NCI-H128 (cell line): ENCODE data around the gene HLA-B.

Source experiments
- DNase-seq: peaks from one replicate; lab custom pipeline; 2025; ENCODE audit not compliant: unreplicated experiment; lab: John Stamatoyannopoulos, UW

Gene HLA-B

DNA sequence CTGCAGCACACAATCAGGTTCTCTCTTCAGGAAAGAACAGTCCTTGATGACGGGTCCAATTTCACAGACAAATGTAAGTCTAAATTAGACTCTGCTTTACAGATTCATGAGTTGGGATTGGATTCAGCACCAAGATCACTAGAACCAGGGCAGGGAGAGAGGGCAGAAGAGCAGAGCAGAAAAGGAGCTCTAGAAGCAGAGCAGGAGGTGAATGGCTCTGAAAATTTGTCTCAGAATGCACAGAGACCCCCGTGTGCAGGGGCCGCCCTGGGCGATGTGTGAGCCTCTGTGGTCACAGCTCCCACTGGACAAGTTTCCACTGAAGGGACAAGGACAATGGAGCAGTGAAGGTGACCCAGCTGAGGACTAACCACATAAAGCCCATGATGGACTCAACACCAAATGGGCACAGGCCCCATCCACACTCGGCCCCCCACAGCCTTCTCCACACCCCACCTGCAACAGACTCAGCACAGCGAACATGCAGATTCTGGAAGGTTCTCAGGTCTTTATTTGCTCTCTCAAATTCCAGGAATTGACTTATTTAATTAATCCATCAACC lies 3.5 kb downstream of the HLA-B start:
- no peak for DNase-seq

DNA sequence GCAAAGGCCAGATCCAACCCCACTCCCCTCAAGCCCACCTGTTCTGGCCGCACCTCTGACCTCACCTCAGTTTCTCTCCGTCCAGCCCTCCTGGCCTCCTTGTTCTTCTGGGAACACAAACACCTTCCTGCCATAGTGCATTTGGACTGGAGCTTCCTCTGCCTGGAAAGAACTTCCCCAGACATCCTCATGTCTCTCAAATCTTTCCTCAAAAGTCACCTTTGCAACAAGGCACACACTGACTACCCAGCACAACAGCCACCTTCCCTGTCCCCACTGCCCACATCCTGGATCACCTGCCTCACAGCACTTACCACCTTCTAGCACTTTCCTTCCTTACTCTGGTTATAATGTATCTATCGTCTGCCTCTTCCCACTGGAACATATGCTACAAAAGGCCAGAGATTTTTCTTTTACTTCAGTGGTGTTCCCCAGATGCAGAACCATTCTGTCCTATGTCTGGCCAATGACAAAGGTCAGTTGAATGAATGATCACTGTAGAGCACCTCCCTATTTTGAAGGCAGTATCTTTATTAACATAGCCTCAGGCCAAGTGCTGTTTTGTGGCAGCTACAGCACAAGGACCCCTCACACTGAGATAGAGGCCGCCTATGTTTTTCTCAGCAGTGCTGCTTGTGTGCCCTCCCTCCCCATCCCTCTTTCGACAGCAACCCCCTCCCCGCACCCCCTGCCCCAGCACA lies 4.1 kb downstream of the HLA-B start:
- DNase-seq: no peak

DNA sequence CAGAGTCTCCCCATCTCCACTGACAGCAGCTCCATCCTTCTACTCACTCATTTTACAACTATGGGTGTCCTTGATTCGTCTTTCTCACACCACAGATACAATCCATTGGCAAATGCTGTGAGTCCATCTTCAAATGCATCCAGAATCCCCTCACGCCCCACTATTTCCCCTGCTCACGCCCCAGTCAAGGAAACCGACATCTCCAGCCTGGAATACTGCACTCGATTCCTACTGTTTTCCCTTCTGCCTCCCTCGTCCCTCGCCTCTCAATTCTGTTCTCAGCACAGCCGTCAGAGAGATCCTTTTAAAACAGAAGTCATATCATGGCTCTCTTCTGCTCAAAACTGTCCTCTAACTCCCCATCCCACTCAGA lies 4.7 kb downstream of the HLA-B start:
- DNase-seq: no peak

DNA sequence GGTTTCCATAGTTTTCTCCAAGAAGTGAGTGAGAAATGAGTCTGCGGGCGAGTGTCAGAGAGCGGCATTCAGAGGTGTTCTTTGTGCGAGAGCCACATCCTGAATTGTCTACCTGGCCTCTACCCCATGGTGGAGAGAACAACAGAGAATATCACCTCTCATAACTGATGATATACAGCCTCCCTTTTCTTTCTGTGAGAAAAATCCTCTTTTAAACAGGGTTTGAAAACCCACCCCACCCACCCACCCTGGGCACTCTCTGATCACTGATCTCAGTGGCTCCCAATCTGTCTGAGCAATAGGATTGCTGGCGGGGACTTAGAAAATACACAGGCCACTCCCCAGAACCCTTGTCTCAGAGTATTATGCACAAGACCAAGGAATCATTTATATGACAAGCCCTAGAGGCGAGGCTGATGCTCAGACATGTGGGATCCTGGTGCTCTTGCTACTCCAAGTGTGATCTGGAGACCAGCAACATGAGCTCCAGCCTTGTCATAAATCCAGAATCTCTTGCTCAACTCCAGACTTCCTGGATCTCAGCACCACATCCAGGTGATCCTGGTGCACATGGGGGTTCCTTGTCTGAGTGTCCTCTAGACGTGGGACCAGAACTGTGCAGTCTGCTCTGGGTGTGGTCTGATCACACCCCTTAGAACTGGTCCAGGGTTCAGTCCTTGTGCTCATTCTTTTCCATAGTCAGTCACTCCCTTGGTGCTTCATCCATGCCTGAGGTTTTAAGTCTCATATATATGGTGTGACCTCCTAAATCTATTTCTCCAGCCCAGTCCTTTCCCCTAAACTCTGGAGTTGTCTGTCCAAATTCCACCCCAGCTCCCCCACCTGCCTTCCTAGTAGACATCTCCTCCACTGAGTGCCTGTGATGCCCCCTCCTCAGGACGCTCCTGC lies 5.3 kb downstream of the HLA-B start:
- DNase-seq: no peak

DNA sequence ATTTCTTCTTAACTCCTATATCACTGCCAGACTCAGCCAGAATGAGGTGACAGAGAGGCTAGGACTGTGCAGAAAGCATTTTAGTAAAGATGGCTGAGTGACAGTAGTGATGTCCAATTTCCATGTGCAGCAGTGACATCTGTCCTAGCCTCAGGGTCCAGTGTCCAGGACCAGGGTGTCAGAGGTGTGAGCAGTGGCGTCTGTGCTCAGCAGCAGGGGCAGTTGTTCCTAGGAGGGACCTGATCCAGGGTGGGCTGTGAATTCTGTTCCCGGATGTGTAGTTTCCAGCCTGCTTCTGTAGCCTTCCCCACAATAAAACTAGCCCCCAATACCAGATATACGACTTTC lies 6.0 kb downstream of the HLA-B start:
- DNase-seq: no peak

DNA sequence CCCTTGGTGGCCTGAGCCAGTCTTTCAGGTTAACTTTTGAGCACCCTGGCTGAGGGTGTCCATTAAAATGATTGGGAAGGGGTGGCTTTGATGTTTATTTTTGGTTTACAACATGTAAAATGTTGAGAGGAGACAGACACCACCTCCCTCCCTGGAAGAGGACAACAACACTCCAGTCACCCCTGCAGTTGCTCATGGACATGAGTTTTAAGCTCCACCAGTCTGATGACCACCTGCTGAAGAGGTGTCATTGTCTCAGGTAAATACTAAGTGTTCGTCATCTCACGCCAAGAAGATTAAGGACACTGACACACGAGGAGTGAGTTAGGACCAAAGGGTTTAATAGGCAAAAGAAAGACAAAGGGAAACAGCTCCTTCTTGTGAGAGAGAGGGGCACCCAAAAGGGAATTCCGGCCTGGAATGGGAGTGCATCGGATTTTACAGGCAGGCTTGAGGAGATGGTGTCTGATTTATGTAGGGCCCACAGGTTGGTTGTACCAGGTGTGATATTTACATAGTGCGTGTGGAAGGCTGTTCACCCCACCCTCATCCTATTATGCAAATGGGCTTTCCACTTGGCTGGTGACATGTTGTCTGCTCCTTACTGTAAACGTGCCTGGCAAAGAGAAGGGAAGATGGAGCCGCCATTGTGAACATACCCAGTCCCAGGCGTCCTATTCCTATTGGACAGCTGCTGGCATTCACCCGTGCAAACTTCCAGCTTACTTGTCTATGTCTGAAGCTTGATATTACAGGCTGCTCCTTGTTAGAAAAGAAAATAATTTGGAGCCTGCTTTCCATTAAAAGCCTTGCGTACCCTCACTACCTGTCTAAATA lies 6.6 kb downstream of the HLA-B start:
- DNase-seq: no peak

DNA sequence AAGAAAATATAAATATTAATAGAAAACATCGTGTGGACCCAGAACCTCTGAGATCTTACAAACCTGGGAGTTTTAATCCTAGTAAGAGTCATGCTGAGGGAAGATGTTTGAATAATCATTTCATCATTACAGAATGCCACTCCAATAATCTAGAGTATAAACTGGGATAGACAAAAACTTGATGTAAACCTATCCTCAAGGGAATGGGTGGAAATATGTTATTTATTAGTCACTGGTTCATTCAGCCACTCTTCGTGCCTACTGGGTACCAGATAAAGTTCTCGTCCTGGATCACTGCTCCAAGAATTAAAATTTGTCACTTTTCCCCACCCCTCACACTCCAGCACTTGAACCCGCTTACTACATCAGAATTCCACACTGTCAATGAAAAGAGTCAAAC lies 7.7 kb downstream of the HLA-B start:
- DNase-seq: no peak

DNA sequence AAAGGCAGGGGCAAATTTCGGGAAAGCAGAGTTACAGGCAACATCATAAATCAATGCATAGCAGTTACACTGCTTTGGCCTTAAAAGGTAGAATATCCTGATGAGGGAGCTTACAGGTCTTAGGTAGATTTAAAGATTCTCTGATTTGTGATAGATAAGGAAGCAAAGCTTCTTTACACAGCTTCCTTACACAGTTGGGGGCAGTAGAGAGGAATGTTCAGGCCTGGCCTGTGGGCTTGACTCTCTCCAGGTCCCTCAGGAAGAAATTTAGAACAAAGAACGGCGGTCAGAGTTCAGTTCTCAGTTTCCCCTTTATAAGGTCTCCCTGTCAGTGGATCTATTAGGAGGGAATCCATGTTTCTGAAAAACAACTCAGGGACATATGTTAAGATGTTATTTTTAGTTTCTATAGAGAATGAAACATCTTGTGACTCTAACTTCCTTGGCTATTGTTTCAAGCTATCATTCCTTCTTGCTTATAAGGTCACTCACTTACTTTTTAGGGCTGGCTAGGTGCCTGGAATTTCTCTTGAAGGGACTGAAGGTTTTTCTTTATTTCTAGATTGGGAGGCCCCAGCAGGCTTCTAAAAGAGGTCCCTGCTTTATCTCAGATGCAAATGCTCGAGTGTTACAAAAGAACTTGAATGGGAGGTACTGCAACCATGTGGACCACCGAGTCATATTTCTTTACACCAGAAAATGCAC lies 11.8 kb downstream of the HLA-B start:
- DNase-seq: no peak

DNA sequence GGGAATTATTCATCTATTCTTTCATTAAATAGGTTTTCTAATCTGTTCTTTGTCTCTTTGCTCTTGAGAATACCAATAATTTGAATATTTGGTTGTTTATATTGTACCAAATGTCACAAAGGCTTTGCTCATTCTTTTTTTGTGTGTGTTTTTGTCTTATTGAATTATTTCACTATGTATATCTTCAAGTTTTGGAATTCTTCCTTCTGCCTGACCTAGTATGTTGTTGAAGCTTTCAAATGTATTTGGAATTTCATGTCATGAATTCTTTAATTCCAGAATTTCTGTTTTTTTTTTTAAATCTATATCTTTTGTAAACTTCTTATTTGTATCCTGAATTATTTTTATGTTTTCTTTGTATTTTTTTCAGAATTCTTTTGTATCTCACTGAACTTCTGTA lies 16.8 kb downstream of the HLA-B start:
- DNase-seq: no peak

DNA sequence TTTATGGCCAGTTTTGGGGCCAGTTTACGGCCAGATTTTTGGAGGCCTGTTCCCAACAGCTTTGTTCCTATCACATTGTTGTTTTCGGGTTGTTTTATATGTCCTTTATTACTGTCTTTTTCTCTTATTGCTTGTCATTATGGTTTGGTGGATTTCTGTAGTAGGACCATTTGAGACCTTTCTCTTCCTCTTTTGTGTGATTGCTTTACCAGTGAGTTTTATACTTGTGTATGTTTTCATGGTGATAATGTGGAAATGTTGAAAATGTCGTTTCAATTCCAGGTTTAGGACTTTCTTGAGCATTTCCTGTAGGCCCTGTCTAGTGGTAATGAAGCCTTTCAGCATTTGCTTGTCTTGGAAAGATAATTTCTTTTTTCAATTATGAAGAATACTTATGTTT lies 17.8 kb downstream of the HLA-B start:
- DNase-seq: no peak

DNA sequence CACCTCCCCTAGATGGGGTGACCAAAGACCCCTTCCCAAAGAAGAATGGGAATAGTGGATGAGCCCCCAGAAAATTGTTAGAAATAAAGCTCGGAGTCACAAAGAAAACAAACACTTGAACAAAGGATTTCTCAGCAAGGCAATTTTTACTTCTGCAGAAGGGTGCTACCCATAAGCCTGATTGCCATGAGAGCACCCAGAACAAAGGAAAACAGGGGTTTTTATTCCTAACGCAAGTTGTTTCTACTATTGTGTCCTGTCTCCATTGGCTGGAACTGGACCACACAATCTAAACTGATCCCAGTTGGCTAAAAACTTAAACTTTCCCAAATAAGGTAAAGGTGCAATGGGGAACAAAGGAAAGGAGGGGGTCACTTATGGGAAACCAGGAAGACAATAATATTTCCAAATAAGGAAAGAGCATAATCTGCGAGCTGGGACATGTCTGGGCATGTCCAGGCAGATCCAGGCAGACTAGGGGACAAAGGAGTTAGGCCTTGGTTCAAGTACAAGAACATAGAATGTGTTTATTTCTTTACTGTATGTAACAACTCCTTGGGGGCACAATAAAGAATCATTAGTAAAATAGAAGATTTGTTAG lies 20.0 kb downstream of the HLA-B start:
- DNase-seq: no peak

DNA sequence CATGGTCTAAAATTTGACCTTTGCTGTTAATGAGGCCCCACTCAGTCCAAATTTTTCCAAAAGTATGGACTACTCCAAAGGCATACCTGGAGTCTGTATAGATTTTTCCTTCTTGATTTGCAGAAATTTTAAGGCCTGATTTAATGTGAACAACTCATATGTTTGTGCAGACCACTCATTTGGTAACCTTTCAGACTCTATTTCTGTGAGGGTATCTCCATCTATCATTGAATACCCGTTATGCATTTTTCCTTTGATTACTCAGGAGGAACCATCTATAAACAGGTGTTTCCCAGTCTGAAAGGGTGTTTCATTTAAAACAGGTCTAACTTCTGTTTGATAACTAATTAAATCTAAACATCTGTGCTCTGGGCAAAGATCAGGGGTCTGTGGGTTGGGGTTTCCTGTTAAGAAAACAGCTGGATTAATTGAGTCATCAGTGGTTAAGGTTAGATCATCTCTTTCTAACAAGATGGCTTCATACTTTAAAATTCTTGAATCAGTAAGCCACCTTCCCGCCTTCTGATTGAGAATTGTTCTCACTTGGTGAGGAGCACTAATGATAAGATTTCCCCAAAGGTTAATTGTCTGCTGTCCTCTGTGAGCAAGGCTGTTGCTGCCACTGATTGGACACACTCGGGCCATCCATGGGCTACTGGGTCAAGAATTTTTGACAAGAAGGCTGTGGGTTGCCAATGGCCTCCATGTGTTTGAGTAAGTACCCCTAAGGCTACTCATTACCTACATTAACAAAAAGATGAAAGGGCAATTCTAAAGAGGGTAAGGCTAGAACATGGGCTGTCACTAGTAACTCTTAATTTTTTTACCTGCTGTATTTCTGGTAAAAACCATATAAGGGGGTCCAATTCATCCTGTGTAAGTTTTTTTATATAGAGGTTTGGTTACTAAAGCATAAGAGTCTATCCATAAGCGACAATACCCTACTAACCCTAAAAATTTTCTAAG lies 24.1 kb downstream of the HLA-B start:
- no peak for DNase-seq

DNA sequence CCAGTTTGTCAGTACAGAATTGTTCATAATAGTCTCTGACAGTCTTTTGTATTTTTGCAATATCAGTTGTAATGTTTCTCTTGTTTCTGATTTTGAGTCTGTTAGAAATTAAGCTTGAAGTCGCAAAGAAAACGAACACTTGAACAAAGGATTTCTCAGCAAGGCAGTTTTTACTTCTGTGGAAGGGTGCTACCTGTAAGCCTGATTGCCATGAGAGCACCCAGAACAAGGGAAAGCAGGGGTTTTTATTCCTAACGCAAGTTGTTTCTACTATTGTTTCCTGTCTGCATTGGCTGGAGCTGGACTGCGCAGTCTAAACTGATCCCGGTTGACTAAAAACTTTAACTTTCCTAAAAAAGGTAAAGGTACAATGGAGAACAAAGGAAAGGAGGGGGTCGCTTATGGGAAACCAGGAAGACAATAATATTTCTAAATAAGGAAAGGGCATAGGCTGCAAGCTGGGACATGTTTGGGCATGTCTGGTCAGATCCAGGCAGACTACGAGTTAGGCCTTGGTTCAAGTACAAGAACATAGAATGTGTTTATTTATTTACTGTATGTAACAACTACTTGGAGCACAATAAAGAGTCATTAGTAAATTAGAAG lies 28.5 kb downstream of the HLA-B start:
- DNase-seq: no peak

DNA sequence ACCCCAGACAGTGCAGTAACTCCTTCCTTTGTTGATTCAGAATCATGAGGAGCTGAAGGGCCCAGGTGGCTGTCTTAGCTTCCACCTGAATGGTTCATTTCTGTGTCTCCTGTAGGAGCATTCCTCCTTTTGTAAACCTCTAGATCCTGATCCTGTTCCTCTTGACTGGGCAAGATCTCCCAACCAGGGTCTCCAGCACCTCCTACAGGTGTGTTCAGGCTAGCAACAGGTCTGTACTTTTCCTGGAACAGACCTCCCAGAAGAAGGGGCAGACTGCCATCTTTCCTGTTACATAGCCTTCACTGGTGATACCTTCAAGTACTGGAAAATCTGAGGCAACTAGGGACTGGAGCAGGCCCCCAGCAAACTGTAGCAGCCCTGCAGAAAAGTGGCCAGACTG lies 35.2 kb downstream of the HLA-B start:
- DNase-seq: no peak

DNA sequence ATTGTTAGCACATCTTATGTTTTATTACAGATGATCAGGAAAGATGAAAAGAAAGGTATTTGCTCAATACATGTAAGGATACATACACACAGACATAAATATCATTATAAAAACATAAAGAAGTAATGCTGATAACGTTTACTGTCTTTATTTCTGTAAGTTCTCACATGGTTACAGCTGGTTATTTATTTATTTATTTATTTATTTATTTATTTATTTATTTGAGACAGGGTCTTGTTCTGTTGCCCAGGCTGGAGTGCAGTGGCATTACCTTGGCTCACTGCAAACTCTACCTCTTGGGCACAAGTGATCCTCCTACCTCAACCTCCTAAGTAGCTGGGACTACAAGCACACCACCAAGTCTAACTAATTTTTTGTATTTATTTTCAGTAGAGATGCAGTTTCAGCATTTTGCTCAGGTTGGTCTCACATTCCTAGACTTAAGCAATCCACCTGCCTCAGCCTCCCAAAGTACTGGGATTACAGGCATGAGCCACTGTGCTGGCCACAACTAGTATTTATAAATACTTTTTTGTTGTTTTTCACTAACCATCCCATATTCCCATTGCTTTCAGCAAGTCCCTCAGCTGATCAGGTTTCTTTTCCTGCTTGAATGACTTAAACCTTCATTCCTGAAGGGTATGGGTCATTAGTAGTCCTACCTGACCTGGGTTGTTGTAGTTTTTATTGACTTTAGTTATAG lies 35.8 kb downstream of the HLA-B start:
- DNase-seq: no peak

DNA sequence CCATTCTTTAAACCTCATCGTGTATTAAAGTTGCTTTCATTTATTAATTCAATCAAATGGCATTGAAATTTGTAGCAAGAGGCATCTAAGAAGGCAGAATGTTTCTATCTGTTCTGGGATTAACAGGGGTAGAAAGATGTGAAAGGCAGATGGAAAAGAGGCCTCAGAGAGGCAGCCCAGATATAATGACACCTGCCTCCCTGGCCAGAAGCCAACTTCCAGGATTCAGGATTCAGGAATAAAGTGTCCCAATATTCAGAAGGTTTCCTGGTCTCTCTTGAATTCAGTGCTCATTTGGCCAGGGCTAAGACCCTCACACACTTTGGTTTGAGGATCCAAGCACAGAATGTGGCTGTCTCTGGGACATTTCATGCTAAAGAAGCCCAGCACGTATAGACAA lies 39.9 kb downstream of the HLA-B start:
- DNase-seq: no peak

DNA sequence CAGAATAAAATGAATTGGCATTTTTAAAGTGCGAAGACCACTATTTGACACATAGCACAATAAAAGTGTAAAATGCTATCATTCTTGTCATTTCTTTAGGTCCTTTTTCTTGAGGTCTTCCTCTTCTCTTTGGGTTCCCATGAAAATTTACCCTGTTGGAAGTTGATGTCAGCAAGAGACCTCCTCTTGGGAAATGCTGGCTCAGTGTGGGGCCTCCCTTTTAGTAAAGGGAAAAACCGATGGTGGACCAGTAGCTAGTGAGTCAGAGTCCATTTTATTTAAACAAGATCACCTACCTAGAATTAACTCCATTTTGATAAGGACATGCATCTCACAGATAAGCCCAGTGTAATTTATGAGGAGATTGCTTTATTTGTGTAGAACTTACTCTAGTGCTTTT lies 47.3 kb downstream of the HLA-B start:
- DNase-seq: no peak

DNA sequence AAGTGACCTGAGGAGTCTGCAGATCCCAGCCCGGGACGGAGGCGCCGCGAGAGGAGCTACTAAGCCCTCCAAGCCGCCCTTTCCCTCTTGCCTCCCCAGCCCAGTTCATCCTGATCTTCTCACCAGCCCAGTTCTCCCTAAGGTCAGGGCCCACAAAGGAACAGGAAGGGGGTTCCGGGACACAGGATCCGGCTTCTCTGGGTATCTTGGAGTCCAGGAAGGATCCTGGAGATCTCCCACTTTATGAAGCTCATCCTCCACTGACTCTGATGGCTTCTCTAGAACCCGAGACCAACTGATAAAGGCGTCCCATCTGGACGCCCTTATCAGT lies 48.2 kb downstream of the HLA-B start:
- no peak for DNase-seq
